ENCODE data around the gene GCGR.

The GCGR gene

GRCh38 chr17:81803728-81804558 is at the start of gene GCGR:
Gene GCGR, plus strand, starts transcription at chr17:81804150. Its CDS starts 4,869 bp downstream, at chr17:81809019.
- no peak for DNase-seq (ENCODE audit: low spot score)

- DNase-seq (ENCODE audit: low spot score) = no peak
Measured at GRCh38 chr17:81792675-81793615, 11.0 kb upstream of the GCGR start.

- DNase-seq (ENCODE audit: low spot score) = no peak
Measured at GRCh38 chr17:81794074-81794476, 9.9 kb upstream of the GCGR start.

- DNase-seq (ENCODE audit: low spot score) = no peak
Measured at GRCh38 chr17:81794509-81794908, 9.4 kb upstream of the GCGR start.

GRCh38 chr17:81801327-81801726 is 2.6 kb upstream of the GCGR start:
- no peak for DNase-seq (ENCODE audit: low spot score)

- no peak for DNase-seq (ENCODE audit: low spot score)
Measured at GRCh38 chr17:81802048-81802758, 1.7 kb upstream of the GCGR start.

- no peak for DNase-seq (ENCODE audit: low spot score)
Measured at GRCh38 chr17:81802856-81803643, 900 bp upstream of the GCGR start.

GRCh38 chr17:81804559-81805399 is 829 bp downstream of the GCGR start:
- DNase-seq (ENCODE audit: low spot score) = no peak

- DNase-seq (ENCODE audit: low spot score) = no peak
Measured at GRCh38 chr17:81805707-81806460, 1.9 kb downstream of the GCGR start.

- no peak for DNase-seq (ENCODE audit: low spot score)
Measured at GRCh38 chr17:81806461-81807209, 2.7 kb downstream of the GCGR start.

GRCh38 chr17:81807210-81807719 is 3.3 kb downstream of the GCGR start:
- no peak for DNase-seq (ENCODE audit: low spot score)

GRCh38 chr17:81807839-81808238 is 3.9 kb downstream of the GCGR start:
- no peak for DNase-seq (ENCODE audit: low spot score)

GRCh38 chr17:81808778-81809555 is 5.0 kb downstream of the GCGR start:
- DNase-seq (ENCODE audit: low spot score) = no peak

- DNase-seq (ENCODE audit: low spot score) = no peak
Measured at GRCh38 chr17:81809556-81809998, 5.6 kb downstream of the GCGR start.

GRCh38 chr17:81810476-81810875 is 6.5 kb downstream of the GCGR start:
- DNase-seq (ENCODE audit: low spot score) = no peak

GRCh38 chr17:81810892-81811704 is 7.1 kb downstream of the GCGR start:
- no peak for DNase-seq (ENCODE audit: low spot score)

Data from pons (tissue), 1 donor.